Gastroesophageal sphincter (tissue), 4 donors: Measurements from ENCODE around the gene DYRK1A. TPM values are rescaled to one million over a fixed set of nuclear protein-coding genes. Genes with fewer than 3 reads are reported as not detected.

Experiments
- ATAC-seq: fragments of 150-250 bp; one replicate; pipeline ENCODE4 v1.9.1; 2016; ENCODE audit warnings: mild to moderate bottlenecking, moderate library complexity
- H3K27ac ChIP-seq, 4 donors: fragments of 200-600 bp; sonication (generic) in 3 of 4; 1 replicate in 3 of 4; 2 replicates in 1 of 4; pipeline ENCODE4 v1.5.1; 2016 to 2019
- H3K27me3 ChIP-seq: fragments of 200-600 bp; sonication (generic); one replicate; pipeline ENCODE4 v1.5.1; 2019
- H3K36me3 ChIP-seq, 2 donors: fragments of 200-600 bp; sonication (generic); one replicate each; pipeline ENCODE4 v1.5.1; 2019; ENCODE audit warnings: control low read depth in 1 of 2
- H3K4me1 ChIP-seq, 3 donors: fragments of 200-600 bp; sonication (generic); 1 replicate in 2 of 3; 2 replicates in 1 of 3; pipeline ENCODE4 v1.5.1; 2016 to 2019; ENCODE audit warnings: control low read depth in 2 of 3
- H3K4me3 ChIP-seq, 2 donors: fragments of 200-600 bp; sonication (generic); one replicate each; pipeline ENCODE4 v1.5.1; 2019; ENCODE audit warnings: mild to moderate bottlenecking in 1 of 2, moderate library complexity in 1 of 2
- H3K9me3 ChIP-seq, 3 donors: fragments of 200-600 bp; sonication (generic); one replicate each; pipeline ENCODE4 v1.5.1; 2017 to 2019; ENCODE audit warnings: control low read depth in 2 of 3
- EP300 ChIP-seq: sonication (generic); formaldehyde crosslinking; IDR thresholded peaks from one replicate; pipeline ENCODE4 v1.6.1; 2017; ENCODE audit warnings: antibody characterized with exemption, mild to moderate bottlenecking
- POLR2A ChIP-seq, 2 donors: fragments of 450-650 bp; IDR thresholded peaks; one replicate each; pipeline ENCODE4 v1.6.1; 2017; ENCODE audit warnings: antibody characterized with exemption in 2 of 2, mild to moderate bottlenecking in 2 of 2, moderate library complexity in 1 of 2
- POLR2AphosphoS5 ChIP-seq: sonication (generic); formaldehyde crosslinking; IDR thresholded peaks from one replicate; pipeline ENCODE4 v1.6.1; 2017; ENCODE audit warnings: antibody characterized with exemption
- WGBS, 2 donors: methylation state at CpG; one replicate each; pipeline ENCODE4 v1.1.5; 2018; ENCODE audit warnings: low coverage in 1 of 2; 5-methylcytosine and 5-hydroxymethylcytosine counted together
- total RNA-seq, 4 donors: library from RNA; depleted of rRNA; stranded (reverse); fragments of >200 nt; gene quantifications; one replicate each; pipeline ENCODE4 v1.1.0, GENCODE V29; 2016
- TF ChIP-seq, protein P1 (sequence below), 4 experiments: fragments of 200-600 bp in 2 of 4; fragments of 450-650 bp in 2 of 4; sonication (generic) in 1 of 4; IDR thresholded peaks; one replicate each; pipeline ENCODE4 v1.5.1; 2017 to 2019; ENCODE audit warnings: antibody characterized with exemption in 4 of 4, mild to moderate bottlenecking in 2 of 4, moderate library complexity in 2 of 4

The DYRK1A gene
- total RNA-seq, 4 donors from 2014 or later = 85.1 to 102 (median 94.0) TPM

DNA sequence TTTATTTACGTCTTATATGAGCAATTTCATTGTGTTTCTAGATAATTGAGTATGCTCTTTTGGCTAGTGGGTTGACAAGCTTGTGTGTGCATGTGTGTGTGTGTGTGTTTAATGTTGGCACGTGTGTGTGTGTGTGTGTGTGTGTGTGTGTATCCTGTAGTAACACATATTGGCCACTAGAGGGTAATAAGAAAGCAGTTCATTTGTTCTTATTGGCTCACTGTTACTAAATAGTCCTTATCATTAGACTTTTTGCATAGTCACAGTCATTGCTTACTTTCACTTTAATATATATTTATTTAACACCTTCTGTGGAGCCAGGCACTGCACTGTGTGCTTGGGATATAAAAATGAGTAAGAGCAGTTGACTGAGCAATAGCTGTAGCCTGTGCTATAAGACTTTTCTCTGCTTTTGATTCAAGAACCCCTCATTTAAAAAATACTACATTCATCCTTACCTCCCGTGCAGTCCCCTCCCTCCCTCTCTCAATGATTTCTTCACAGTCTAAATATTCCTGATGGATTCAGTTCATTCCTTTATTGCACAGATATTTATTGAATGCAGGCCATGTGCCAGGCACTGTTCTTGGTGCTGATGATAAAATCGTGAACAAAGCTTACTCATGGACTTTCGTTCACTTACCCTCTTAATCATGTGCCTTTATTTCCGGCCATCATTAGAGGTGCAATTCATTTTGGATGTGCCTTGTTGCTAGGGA is 96.7 kb downstream of the DYRK1A start:
- H3K9me3 ChIP-seq = no peaks in the 10 kb centered on the region
- H3K36me3 ChIP-seq = no peaks in the 10 kb centered on the region
- TF ChIP-seq, protein P1, sequence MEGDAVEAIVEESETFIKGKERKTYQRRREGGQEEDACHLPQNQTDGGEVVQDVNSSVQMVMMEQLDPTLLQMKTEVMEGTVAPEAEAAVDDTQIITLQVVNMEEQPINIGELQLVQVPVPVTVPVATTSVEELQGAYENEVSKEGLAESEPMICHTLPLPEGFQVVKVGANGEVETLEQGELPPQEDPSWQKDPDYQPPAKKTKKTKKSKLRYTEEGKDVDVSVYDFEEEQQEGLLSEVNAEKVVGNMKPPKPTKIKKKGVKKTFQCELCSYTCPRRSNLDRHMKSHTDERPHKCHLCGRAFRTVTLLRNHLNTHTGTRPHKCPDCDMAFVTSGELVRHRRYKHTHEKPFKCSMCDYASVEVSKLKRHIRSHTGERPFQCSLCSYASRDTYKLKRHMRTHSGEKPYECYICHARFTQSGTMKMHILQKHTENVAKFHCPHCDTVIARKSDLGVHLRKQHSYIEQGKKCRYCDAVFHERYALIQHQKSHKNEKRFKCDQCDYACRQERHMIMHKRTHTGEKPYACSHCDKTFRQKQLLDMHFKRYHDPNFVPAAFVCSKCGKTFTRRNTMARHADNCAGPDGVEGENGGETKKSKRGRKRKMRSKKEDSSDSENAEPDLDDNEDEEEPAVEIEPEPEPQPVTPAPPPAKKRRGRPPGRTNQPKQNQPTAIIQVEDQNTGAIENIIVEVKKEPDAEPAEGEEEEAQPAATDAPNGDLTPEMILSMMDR (IDR thresholded peaks at IDR 0.05) = peak in 3 of 4 experiments; percentile 23 to 70 (median 59)
- TF ChIP-seq POLR2AphosphoS5 (peak; percentile 26), POLR2A (IDR thresholded peaks at IDR 0.05) (no peak), EP300 (no peak)
- H3K27ac ChIP-seq = peak overlapping the region in 2 of 4 donors; percentile 1 to 11
- WGBS, 2 donors = 23 to 24% methylated on average over 6 of the region's 6 CpGs
- no peak overlapping the region for H3K4me3 ChIP-seq
- no peaks in the 10 kb centered on the region for H3K27me3 ChIP-seq
- H3K4me1 ChIP-seq = peaks cover 18 to 94% (median 28%) of the 10 kb centered on the region in 3 donors
- peak; percentile 36 for ATAC-seq

DNA sequence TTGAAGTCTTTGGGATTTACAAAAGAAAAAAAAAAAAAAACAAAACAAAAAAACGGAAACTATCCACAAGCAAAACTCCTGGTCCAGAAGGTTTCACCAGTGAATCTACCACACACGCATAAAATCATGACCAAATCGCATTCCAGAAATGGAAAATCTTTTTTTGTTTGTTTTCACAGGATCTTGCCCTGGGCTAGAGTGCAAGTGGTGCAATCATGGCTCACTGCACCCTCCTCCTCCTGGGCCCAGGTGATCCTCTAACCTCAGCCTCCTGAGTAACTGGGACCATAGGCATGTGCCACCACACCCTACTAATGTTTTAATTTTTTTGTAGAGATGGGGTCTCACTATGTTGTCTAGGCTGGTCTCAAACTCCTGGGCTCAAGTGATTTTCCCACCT is 100.5 kb downstream of the DYRK1A start:
- WGBS, 2 donors = 79 to 94% methylated on average over 3 of the region's 3 CpGs
- ATAC-seq = no peak

DNA sequence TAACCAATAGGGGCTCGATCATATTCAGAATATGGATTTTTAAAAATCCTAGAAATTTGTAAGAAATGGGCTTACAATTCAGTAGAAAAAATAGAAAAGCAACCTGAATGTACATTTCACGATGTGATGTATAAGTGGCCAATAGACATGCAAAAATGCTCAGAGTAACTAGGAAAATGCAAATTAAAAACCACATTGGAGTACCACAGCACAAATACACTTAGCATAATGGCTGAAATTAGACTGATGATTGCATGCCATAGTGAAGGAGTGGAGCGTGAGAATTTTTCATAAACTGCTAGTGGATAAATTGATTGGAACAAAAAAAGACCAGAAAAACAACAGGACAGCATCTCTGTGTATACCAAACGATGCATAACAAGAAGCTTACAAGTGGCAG is 102.3 kb downstream of the DYRK1A start:
- Histone ChIP-seq H3K9me3 (no peaks in the 10 kb centered on the region), H3K4me3 (no peak overlapping the region), H3K4me1 (peaks cover 0 to 77% (median 6%) of the 10 kb centered on the region in 3 donors), H3K27ac (no peak overlapping the region), H3K27me3 (no peaks in the 10 kb centered on the region), H3K36me3 (peaks cover 0 to 5% of the 10 kb centered on the region in 2 donors)
- 90 to 100% methylated on average over 3 to 4 of the region's 4 CpGs for WGBS, 2 donors
- ATAC-seq = no peak
- TF ChIP-seq POLR2AphosphoS5 (no peak), POLR2A (IDR thresholded peaks at IDR 0.05) (no peak), EP300 (no peak)

More for the DNA sequence above, 100.5 kb downstream of the DYRK1A start:
- Histone ChIP-seq H3K36me3 (no peaks in the 10 kb centered on the region), H3K9me3 (no peaks in the 10 kb centered on the region), H3K27me3 (no peaks in the 10 kb centered on the region), H3K27ac (no peak overlapping the region), H3K4me3 (no peak overlapping the region), H3K4me1 (peaks cover 9 to 80% (median 11%) of the 10 kb centered on the region in 3 donors)
- TF ChIP-seq POLR2A (IDR thresholded peaks at IDR 0.05) (no peak), EP300 (no peak), POLR2AphosphoS5 (no peak)
- TF ChIP-seq, protein P1 (IDR thresholded peaks at IDR 0.05) = no peak

DNA sequence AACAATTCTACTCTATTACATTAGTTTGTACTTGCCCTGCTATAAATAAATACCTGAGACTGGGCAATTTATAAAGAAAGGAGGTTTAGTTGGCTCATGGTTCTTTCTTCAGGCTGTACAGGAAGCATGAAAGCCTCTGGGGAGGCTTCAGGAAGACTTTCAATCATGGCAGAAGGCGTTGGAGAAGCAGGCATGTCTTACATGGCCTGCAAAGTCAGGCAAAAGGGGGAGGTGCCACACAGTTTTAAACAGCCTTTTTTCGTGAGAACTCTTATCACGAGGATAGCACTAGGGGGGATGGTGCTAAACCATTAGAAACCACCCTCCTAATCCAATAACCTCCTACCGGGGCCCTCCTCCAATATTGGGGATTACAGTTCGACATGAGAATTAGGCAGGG is 102.9 kb downstream of the DYRK1A start:
- H3K27ac ChIP-seq = no peak overlapping the region
- peaks cover 0 to 5% of the 10 kb centered on the region in 2 donors for H3K36me3 ChIP-seq
- H3K27me3 ChIP-seq = no peaks in the 10 kb centered on the region
- ATAC-seq = no peak
- WGBS, 2 donors = 82 to 90% methylated on average over 2 to 3 of the region's 5 CpGs
- H3K4me3 ChIP-seq = no peak overlapping the region
- no peaks in the 10 kb centered on the region for H3K9me3 ChIP-seq
- TF ChIP-seq, protein P1 (IDR thresholded peaks at IDR 0.05) = no peak
- no peak for TF ChIP-seq POLR2AphosphoS5
- no peak for TF ChIP-seq EP300
- no peak for TF ChIP-seq POLR2A (IDR thresholded peaks at IDR 0.05)
- peaks cover 0 to 77% (median 6%) of the 10 kb centered on the region in 3 donors for H3K4me1 ChIP-seq

DNA sequence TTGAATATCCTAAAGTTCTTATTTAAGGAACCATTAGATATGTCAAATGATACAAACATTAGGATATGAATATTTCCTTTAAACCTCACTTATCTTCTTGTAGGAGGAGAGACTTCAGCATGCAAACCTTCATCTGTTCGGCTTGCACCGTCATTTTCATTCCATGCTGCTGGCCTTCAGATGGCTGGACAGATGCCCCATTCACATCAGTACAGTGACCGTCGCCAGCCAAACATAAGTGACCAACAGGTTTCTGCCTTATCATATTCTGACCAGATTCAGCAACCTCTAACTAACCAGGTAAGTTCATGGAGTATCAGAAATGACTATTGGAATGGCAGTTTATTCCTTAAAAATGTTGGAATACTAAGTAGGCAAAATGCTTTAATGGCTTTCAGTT is 106.0 kb downstream of the DYRK1A start:
- H3K36me3 ChIP-seq = peaks cover 0 to 5% of the 10 kb centered on the region in 2 donors
- TF ChIP-seq POLR2A (IDR thresholded peaks at IDR 0.05) (no peak), POLR2AphosphoS5 (no peak)
- no peak overlapping the region for H3K27ac ChIP-seq
- no peak overlapping the region for H3K4me3 ChIP-seq
- no peak for ATAC-seq
- H3K9me3 ChIP-seq = no peaks in the 10 kb centered on the region
- H3K27me3 ChIP-seq = no peaks in the 10 kb centered on the region
- H3K4me1 ChIP-seq = peaks cover 3 to 83% (median 11%) of the 10 kb centered on the region in 3 donors
- 58 to 60% methylated on average over 3 to 4 of the region's 4 CpGs for WGBS, 2 donors

DNA sequence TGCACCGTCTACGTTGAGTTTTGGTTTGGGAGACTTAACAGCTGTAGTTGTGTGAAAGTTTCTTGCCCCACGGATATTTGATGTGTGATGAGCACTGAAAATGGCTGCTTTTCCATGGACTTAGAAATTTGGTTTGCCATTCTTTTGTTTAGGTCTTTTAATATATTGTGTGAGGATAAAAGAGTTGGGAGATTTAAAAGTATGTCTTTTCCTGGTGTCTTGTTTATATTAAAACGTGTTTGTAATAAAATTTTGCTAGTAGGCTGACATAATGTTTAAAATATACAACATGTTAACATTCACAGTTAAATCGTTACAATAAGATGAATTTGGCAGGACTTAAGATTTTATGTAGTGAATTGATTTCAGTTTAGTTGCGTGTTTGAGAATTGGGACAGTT is 106.9 kb downstream of the DYRK1A start:
- Histone ChIP-seq H3K4me1 (peaks cover 3 to 83% (median 15%) of the 10 kb centered on the region in 3 donors), H3K27me3 (no peaks in the 10 kb centered on the region), H3K9me3 (no peaks in the 10 kb centered on the region), H3K36me3 (peaks cover 0 to 5% of the 10 kb centered on the region in 2 donors), H3K4me3 (no peak overlapping the region), H3K27ac (peak overlapping the region in 2 of 4 donors; percentile 15 to 46)
- TF ChIP-seq EP300 = no peak
- TF ChIP-seq, protein P1 (IDR thresholded peaks at IDR 0.05) = no peak
- TF ChIP-seq POLR2A (IDR thresholded peaks at IDR 0.05) = no peak
- no peak for TF ChIP-seq POLR2AphosphoS5
- ATAC-seq = no peak
- 18 to 50% methylated on average over 6 of the region's 6 CpGs for WGBS, 2 donors
